ENCODE measurements around the gene ASL.
A peak's percentile ranks its signal among the peaks of the same experiment; 100 is the strongest.
"Not testable (repeated sequence)": the region's sequence is repeated elsewhere in the genome, so short reads cannot be mapped to it uniquely, and the experiment has no call there.

Gene ASL

DNA sequence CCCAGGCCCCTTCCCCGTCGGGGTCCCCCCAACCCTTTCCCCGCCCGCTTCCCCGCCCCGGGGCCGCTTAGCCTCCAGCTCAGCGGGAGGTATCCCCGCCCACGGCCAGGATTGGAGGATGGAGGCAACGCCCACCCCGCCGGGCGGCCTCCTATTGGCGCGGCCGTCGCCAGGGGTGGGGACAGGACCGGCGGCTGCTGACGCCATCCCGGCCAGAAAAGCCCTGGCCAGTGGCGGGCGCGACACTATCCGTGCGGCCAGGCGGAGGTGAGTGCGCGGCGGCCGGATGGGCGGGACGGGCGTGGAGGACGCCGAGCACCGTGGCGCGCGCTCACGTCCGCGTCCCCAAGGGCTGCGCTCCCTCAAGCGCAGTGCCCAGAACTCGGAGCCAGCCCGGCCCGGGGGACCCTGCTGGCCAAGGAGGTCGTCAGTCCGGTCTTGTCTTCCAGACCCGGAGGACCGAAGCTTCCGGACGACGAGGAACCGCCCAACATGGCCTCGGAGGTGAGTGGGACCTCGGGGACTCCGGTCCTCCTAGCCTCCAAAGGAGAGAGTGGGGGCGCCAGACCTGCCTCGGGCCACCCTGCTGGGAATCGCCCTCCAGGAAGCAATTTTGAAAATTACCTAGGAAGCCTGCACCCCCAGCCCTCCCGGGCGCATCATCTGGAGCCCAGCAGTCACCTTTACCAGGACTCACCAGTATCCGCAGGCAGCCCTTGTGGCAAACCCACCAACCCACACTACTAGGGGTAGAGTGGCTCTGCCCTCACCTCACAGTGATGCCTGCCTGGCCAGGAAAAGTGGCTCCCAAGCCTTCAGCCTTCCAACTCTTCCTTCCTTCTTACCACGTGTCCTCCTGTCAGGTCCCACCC, at the start of gene ASL:
ASL (plus strand) TSS at position 230 of the 872 bp plus-strand sequence; CDS start at position 493, 263 bp downstream.
- DNase-seq (ENCODE audit: low read depth) = peak; percentile 89

DNA sequence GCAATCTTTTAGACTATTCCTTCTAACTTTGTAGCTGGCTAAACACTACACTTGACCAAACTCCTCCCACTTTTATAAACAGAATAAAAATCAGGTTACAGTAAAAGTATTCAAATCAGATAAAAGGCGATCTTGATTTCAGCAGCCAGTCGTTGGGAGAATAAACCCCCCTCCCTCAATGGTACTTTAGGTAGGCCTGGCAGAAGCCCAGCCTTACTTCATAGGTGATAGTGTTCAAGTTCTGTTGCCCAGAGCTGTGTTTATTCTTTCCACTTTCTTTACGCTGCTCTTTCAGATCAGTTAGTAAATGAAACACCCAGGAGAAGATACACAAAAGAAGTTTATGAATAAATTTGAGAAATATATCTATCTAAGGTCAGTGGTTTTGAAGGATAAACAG, 47.3 kb upstream of the ASL start:
- DNase-seq (ENCODE audit: low read depth) = not testable (repeated sequence)

DNA sequence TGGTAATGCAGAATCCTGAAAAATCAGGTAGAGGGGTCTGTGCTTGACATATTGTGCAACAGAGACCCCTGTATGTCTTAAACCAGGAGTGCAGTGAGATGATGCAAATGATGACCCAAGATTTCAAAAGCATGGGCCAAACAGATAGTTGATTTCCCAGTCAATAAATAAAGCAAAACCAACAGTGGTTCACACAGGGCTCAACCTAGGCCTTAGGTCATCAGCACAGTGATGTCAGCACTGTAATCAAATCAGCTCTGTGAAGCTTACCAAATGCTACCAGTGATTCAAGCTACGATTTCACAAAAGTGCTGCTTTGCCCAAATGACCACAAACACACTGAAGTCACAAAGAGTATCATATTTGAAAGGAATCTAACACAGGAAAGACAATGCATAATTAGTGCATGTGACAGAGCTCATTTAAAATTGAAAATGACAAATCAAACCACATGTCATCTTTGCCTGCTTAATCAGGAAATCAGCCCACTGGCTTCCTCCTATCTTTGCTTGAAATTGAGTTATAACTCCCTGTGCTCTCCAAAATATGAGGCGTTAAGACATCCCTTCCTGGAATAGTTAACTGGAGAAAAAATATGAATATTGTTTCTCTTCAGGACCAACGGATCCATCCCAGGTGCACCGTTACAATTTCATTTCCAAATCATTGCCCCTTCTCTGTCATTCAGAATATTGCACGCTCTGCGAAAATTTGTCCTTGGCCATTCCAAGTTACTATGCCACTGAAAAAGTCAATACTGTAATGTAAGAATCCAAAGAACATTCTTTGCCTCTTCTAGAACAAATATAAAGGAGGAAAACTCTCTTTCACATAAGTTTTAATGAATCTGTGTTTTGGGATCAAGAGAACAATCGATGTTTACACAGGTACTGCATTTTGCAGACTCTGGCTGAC, 41.9 kb upstream of the ASL start:
- no peak for DNase-seq (ENCODE audit: low read depth)

DNA sequence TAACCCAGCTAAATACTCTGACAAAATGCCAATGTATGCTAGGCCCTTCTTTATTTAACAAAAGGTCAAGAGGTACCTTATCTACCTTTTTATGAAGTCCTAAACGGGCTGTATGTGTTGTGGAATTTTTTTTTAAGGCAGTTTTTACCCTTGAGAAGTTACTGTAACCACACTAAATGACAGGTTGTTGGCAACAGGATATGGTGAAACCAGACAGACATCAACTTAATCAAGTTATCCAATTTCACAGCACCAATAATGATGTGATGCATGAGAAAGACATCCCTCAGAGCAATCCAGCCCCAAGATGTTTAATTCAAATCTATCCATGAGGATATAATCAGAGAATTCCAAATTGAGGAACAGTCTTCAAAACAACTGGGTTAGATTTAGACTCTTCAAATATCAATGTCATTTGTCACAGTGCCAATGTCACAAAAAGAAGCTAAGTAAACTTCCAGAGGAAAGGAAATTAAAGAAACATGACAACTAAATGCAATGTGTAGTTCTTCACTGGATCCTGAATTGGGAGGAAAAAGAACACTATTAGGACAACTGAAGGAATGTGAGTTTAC, 41.1 kb upstream of the ASL start:
- not testable (repeated sequence) for DNase-seq (ENCODE audit: low read depth)

DNA sequence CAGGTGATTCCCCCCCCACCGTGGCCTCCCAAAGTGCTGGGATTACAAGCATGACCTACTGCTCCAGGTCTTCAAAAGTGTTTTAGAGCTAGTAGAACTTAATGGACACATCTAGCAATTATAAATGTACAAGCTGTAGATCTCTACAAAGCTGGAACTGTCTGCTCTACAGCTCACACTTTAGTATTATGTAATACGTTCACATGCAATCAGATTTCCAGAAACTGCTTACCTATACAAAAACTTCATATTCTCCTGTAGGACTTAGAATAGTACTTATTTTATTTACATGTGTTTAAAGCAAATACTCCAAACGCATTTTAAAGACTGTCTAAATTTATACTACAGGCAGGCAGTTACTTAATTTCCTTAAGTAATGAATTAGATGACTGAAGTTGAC, 39.2 kb upstream of the ASL start:
- no peak for DNase-seq (ENCODE audit: low read depth)

DNA sequence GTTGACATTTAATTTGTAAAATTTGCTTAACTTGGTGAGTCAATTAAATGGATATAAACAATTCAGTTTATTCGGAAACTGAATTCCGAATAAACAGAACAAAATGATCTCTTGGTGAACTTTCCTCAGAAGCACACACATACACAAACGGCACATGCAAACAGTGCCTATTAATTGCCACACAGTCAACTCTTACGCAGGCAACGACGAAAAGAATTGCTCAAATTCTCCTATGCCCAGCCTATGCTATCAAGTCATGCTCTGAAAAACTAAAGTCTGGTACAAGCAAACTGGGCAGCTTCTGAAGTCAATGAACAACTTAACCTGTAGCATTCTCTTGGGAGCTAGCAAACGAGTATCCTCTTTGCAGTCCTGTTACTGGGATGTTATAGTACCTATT, 38.8 kb upstream of the ASL start:
- peak; percentile 79 for DNase-seq (ENCODE audit: low read depth)

DNA sequence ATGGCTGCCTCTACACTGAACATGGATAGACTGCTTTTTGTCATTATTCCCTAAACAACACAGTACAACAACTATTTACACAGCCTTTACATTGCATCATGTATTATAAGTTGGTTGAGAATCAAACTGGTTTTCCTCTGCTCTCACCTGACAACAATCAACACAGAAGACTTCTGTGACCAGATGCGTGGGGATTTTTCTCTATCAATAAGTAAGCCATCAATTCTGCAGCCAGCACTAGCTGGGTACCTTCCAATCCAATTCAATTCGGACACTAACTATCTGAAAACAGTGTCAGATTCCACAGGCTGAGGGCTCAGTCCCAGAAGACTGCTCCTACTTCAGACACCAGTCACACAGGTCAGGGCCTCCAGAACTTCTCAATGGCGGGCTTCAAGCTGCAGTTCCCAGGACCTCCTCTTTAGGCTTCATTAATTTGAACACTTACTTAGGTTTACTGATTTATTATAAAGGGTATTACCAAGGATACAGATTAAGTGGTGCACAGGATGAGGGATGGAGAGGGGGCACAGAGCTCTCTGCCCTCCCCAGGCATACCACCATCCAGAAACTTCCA, 36.4 kb upstream of the ASL start:
- DNase-seq (ENCODE audit: low read depth) = no peak

DNA sequence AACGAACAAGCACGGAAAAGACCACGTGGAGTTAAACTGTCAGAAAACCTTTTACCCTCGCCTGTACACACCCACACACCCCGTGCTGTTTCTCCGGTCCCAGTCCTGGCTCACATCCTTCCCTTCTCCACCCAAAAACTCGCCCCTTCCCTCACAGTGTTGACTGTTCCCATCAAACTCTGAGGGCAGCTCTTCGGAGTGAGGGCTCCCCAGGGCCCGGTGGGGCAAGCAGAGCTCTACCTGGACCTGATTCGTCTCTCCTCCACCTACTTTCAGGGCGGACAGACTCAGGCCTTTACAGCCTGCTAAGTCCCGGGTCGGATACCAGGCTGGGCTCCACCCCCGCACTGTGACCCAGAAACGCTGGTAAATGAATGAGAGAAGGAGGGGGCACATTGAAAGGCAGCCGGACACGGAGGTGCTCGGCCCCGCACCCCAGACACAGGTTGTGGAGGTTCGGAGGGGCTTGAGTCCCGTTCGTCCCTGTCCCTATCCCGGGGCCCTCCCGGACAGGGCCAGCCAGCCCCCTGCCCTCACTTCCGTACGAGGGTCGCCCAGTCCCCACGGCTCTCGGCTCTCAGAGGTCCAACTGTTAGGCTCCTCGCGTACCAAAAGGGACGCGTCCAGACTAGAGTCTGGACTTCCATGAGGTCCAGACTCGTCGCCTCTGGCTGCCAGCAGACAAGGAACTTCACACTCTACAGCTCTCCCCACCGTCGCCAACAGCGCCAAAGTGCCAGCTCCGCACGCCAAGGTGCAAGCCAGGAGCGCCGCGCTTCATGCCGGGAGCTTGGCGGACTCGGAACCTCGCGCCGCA, 31.7 kb upstream of the ASL start:
- DNase-seq (ENCODE audit: low read depth) = peak; percentile 14

DNA sequence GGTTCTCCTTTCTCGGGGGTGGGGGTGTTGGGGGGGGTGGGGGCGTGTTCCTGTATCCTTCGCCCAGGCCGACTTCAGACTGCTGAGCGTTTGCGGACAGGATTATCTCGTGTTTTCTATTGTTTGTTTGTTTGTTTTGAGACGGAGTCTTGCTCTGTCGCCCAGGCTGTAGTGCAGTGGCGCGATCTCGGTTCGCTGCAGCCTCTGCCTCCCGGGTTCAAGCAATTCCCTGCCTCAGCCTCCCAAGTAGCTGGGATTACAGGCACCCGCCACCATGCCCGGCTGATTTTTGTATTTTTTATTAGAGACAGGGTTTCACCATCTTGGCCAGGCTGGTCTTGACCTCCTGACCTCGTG, 31.1 kb upstream of the ASL start:
- not testable (repeated sequence) for DNase-seq (ENCODE audit: low read depth)

DNA sequence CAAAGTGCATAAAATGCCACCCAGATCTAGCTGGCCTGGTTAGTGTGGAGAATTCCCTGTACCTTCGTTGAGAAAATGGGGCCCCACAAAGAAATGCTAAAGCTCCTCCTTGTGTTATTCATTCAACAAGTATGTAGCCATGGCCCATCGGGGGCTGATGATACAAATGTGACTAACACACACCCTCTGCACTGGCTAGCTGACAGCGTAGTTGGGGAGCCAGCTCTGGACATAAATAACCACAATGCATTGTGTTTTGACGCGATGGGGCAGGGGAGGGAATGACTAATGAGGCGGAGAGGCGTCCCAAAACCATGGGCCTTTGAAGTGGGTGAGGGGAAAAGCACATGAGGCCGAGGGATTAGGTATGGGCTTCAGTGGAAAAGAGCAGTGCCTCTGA, 28.2 kb upstream of the ASL start:
- DNase-seq (ENCODE audit: low read depth) = peak; percentile 85

DNA sequence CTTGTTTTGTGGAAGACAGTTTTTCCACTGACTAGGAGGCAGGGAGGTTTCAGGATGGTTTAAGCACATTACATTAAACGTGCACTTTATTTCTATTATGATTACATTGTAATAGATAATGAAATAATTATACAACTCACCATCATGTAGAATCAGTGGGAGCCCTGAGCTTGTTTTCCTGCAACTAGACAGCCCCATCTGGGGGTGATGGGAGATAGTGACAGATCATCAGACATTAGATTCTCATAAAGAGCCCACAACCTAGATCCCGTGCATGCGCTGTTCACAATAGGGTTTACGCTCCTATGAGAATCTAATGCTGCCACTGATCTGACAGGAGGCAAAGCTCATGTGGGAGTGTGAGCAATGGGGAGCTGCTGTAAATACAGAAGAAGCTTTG, 25.7 kb upstream of the ASL start:
- not testable (repeated sequence) for DNase-seq (ENCODE audit: low read depth)

DNA sequence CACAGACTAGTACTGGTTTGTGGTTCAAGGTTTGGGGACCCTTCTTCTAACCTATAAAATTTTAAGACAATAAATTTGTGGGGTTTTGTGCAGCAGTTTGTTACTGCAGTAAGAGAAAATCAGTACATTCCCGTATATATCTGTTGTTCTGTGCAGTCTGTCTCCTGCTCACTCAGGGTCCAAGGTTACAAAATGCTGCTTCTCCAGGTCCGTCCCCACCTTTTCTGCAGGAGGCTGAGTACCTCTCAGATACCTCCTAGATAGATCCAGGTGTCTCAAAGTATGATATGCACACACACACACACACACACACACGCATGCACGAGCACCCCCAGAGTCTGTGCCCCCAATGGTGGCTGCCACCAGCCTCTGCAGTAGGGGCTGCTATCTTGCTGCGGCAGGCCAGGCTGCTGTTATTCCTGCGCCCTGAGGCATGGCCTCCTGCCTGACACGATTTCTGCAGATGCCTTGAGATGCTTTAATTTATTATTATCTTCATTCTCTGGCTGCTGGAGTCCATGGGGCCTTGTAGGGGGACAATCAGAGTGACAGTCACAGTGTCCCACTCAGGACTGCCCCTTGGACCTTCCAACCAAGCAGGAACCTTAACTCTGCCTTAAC, 25.2 kb upstream of the ASL start:
- DNase-seq (ENCODE audit: low read depth) = no peak

DNA sequence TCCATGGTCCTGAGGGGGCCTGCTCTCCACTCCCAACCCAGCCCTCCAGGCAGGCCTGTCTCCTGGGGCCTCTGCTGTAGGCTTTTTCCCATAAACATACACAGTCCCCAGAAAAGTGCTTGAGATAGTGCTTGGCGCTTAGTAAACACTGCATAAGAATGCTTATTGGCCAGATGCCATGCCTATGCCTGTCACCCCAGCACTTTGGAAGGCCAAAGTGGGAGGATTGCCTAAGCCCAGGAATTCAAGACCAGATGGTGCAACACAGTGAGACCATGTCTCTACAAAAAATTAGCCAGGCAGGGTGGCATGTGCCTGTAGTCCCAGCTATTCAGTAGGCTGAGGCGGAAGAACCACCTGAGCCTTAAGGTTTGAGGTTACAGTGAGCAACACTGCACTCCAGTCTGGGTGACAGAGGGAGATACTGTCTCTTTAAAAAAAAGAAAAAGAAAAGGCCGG, 24.6 kb upstream of the ASL start:
- peak; percentile 99 for DNase-seq (ENCODE audit: low read depth)

DNA sequence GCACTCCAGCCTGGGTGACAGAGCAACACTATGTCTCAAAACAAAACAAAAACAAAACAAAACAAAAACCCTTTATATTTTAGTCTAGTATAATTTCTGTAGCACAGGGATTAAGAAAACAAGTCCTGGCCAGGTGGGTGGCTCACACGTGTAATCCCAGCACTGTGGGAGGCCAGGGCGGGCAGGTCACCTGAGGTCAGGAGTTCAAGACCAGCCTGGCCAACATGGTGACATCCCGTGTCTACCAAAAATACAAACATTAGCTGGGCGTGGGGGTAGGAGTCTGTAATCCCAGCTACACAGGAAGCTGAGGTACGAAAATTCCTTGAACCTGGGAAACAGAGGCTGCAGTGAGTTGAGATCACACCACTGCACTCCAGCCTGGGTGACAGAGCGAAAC, 23.2 kb upstream of the ASL start:
- DNase-seq (ENCODE audit: low read depth) = no peak

DNA sequence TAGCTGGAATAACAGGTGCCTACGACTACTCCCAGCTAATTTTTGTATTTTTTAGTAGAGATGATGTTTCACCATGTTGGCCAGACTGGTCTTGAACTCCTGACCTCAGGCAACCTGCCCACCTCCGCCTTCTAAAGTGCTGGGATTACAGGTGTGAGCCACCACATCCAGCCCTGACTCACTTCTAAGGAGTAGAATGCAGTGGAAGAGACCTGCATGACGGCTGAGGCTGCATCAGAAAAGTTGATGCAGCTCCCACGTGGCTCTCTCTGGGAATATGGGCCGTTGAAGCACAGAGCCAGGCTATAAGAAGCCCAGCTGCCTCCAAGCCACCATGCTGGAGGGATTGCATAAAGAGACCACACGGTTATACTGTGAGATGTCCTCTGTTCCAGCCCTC, 21.6 kb upstream of the ASL start:
- DNase-seq (ENCODE audit: low read depth) = no peak

DNA sequence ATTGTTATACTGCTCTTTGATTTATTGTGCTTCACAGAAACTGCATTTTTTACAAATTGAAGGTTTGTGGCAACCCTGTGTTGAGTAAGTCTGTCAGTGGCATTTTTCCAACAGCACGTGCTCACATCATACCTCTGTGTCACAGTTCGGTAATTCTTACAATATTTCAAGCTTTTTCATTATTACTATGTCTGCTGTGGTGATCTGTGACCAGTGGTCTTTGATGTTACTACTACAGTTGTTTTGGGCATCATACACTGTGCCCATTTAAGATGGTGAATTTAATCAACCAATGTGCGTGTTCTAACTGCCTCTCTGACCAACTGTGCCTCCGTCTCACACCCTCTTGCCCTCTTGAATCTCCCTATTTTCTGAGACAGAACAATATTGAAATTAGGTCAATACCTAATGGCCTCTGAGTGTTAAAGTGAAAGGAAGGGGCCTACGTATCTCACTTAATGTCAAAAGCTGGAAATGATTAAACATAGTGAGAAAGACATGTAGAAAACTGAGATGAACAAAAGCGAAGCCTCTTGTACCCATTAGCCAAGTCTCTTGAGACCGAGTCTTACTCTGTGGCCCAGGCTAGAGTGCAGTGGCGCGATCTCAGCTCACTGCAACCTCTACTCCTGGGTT, 20.2 kb upstream of the ASL start:
- DNase-seq (ENCODE audit: low read depth) = peak; percentile 70

DNA sequence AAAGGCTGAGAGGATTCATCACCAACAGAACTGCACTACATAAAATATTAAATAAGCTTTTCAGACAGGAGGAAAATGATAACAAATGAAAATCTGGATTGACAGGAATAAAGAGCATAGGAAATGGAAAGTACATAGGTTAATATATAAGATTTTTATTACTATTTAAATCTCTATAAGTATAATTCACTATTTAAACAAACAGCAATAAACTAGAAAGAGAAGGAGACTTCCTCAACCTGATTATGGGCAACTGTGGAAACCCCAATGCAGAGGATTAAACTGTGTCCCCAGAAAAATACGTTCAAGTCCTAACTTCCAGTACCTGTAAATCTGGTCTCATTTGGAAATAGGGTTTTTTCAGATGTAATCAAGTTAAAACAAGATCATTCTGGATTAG, 14.8 kb upstream of the ASL start:
- no peak for DNase-seq (ENCODE audit: low read depth)

DNA sequence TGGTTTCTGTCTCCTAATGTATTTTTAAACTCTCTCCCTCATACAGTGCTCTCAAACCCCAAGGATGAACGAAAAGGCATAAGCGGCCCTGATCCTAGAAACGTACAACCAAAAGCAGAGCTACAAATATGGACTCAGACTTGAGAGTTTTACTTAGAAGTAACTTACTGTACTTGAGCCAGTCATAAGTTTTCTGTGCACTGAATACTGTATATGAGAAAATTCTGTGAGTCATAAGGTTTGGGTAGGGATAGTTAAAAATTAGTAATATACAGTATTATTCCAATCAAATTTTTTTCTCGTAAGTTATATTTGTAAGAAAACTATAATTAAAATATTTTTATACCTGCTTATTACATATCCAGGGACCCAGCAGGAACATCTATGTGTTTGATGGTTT, 5.9 kb upstream of the ASL start:
- DNase-seq (ENCODE audit: low read depth) = no peak

DNA sequence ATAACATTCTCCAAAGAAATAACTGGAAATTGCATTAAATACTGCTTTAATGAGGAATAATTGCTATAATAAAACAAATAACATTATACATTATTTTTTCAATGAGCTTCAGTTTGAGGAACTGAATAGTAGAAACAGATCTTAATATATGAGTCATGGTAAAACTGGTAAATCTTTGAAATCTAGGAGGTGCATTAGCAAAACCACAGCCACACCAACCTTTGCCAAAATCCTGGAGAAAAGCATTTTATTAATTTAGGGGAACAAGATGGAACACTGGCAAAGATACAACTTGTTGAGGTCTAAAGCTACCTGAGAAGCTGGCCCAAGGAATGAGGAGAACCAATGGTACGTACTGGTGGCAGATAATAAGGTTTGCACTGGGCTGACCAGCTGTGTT, 5.4 kb upstream of the ASL start:
- DNase-seq (ENCODE audit: low read depth) = no peak

DNA sequence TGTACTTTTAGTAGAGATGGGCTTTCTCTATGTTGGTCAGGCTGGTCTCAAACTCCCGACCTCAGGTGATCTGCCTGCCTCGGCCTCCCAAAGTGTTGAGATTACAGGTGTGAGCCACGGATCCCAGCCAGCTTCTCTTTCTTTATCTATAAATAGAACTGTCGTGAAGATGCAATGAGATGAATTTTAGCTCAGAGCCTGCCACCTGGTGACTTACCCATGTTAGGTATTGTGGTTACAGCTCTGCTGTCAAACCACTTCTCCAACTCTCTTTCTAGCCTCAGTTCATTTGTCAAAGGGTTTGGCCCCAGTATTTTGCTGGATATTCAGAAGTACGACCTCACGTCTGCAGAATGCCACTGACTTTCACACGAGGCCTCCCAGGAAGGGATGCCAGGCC, 3.4 kb upstream of the ASL start:
- not testable (repeated sequence) for DNase-seq (ENCODE audit: low read depth)
